Panc1 (cell line): Measurements from ENCODE around the gene FRMPD4. TPM values are rescaled to one million over a fixed set of nuclear protein-coding genes. Genes with fewer than 3 reads are reported as not detected.
A peak's percentile ranks its signal among the peaks of the same experiment; 100 is the strongest.
"Not testable (repeated sequence)": the region's sequence is repeated elsewhere in the genome, so short reads cannot be mapped to it uniquely, and the experiment has no call there.

ENCODE experiments used
- ATAC-seq: fragments of 200-7000 bp; cut with Tn5 transposase; 2 replicates; pipeline ENCODE4 v1.9.1; 2020; ENCODE audit warnings: mild to moderate bottlenecking, moderate library complexity
- BruUV-seq: library from RNA; stranded (reverse); fragments of 400-500 nt; replicated peaks from 2 replicates; lab custom pipeline; 2021; lab: Mats Ljungman, UMichigan
- CTCF ChIA-PET: fragments of 300-600 bp; sonication (Branson Sonifier 250); formaldehyde crosslinking; loops from one replicate; lab custom pipeline; 2022; ENCODE audit warnings: antibody characterized with exemption; lab: Charles Lee
- POLR2A ChIA-PET: fragments of 300-600 bp; sonication (Branson Sonifier 250); formaldehyde crosslinking; loops from one replicate; lab custom pipeline; 2022; ENCODE audit warnings: antibody characterized with exemption; lab: Charles Lee
- DNase-seq: peaks from one replicate; pipeline ENCODE4 v3.0.0-alpha.2; 2010; ENCODE audit warnings: low read depth, low spot score
- H3K27ac ChIP-seq: 2 replicates; pipeline ENCODE4 v1.5.1; 2011; ENCODE audit warnings: mild to moderate bottlenecking, low read length, inconsistent platforms
- H3K27me3 ChIP-seq: fragments of 200-500 bp; sonication (Bioruptor generic); 2 replicates; pipeline ENCODE4 v1.6.0; 2014; ENCODE audit warnings: low read length, inconsistent platforms; ENCODE audit not compliant: control insufficient read depth, insufficient read depth
- H3K36me3 ChIP-seq: fragments of 200-500 bp; sonication (Bioruptor generic); 2 replicates; pipeline ENCODE4 v1.5.1; 2014; ENCODE audit warnings: inconsistent platforms, mild to moderate bottlenecking, low read length, moderate library complexity; ENCODE audit not compliant: control insufficient read depth, insufficient read depth
- H3K4me1 ChIP-seq: 2 replicates; pipeline ENCODE4 v1.5.1; 2011; ENCODE audit warnings: inconsistent platforms, mild to moderate bottlenecking, low read length, moderate library complexity; ENCODE audit not compliant: control insufficient read depth, insufficient read depth
- H3K4me3 ChIP-seq, 2 experiments: 2 replicates each; pipeline ENCODE4 v1.5.1; 2011 to 2012; ENCODE audit warnings: low read depth in 2 of 2, low read length in 2 of 2, mild to moderate bottlenecking in 2 of 2, inconsistent platforms in 1 of 2, moderate library complexity in 1 of 2
- H3K9me3 ChIP-seq: fragments of 200-500 bp; sonication (Bioruptor generic); 2 replicates; pipeline ENCODE4 v1.5.1; 2014; ENCODE audit warnings: low read depth, mild to moderate bottlenecking, inconsistent platforms, low read length, moderate library complexity; ENCODE audit not compliant: control insufficient read depth, insufficient read depth
- POLR2AphosphoS5 ChIP-seq: IDR thresholded peaks from 2 replicates; pipeline ENCODE4 v1.6.1; 2012; ENCODE audit warnings: mild to moderate bottlenecking, low read depth, low read length, moderate library complexity
- SIN3A ChIP-seq: IDR thresholded peaks from 2 replicates; pipeline ENCODE4 v1.6.1; 2012; ENCODE audit warnings: low read depth, mild to moderate bottlenecking, low read length, moderate library complexity, borderline replicate concordance; ENCODE audit not compliant: insufficient read depth
- TCF7L2 ChIP-seq: IDR thresholded peaks from 2 replicates; pipeline ENCODE4 v1.6.1; 2011; ENCODE audit warnings: mild to moderate bottlenecking, low read depth, low read length, inconsistent platforms
- in situ Hi-C: cut with HindIII; loops from 2 replicates; pipeline ENCODE4 v1.10.0; 2016; ENCODE audit warnings: low sequenced_read_pairs, low pct_unique_long_range_greater_than_20kb
- intact Hi-C: fragments of 100-400 bp; cut with micrococcal nuclease; formaldehyde crosslinking; loops from one replicate; pipeline ENCODE4 v1.10.0; 2022; ENCODE audit not compliant: unreplicated experiment
- total RNA-seq: library from RNA; stranded (reverse); gene quantifications from one replicate; pipeline ENCODE4 v1.2.1, GENCODE V29; 2021; ENCODE audit not compliant: unreplicated experiment
- TF ChIP-seq, protein P1 (sequence below): fragments of 450-650 bp; IDR thresholded peaks from 2 replicates; pipeline ENCODE4 v1.5.1; 2017; ENCODE audit warnings: mild to moderate bottlenecking
- TF ChIP-seq, protein P2 (sequence below), 2 experiments: IDR thresholded peaks; 2 replicates each; pipeline ENCODE4 v1.6.1; 2011 to 2012; ENCODE audit warnings: low read depth in 2 of 2, control low read depth in 1 of 2, low read length in 1 of 2, mild to moderate bottlenecking in 1 of 2, moderate library complexity in 1 of 2; ENCODE audit not compliant: insufficient read depth in 1 of 2

The FRMPD4 gene
- total RNA-seq, 1 experiment from 2014 or later = not detected

GRCh38 chrX:12497832-12498591 is 359.7 kb downstream of the FRMPD4 start:
- no peaks in the 10 kb centered on the region for H3K36me3 ChIP-seq
- H3K27me3 ChIP-seq = no peaks in the 10 kb centered on the region
- intact Hi-C loops (no loop called here), in situ Hi-C loops (no loop called here)
- H3K4me3 ChIP-seq = no peak overlapping the region
- ChIA-PET CTCF (no interaction called here), POLR2A (no interaction called here)
- no peaks in the 10 kb centered on the region for H3K9me3 ChIP-seq
- H3K4me1 ChIP-seq = no peaks in the 10 kb centered on the region
- no peak overlapping the region for H3K27ac ChIP-seq
- DNase-seq (peak; percentile 10), ATAC-seq (no peak)
- TF ChIP-seq TCF7L2 (no peak), SIN3A (no peak)
- no TSS peak for BruUV-seq

- ATAC-seq (no peak), DNase-seq (no peak)
- Histone ChIP-seq H3K4me3 (no peak overlapping the region), H3K9me3 (no peaks in the 10 kb centered on the region), H3K27ac (no peak overlapping the region), H3K4me1 (no peaks in the 10 kb centered on the region), H3K36me3 (no peaks in the 10 kb centered on the region), H3K27me3 (no peaks in the 10 kb centered on the region)
- in situ Hi-C loops = no loop called here
- no TSS peak for BruUV-seq
- ChIA-PET POLR2A (no interaction called here), CTCF (no interaction called here)
- no peak for TF ChIP-seq SIN3A
- no peak for TF ChIP-seq TCF7L2
- TF ChIP-seq, protein P1, sequence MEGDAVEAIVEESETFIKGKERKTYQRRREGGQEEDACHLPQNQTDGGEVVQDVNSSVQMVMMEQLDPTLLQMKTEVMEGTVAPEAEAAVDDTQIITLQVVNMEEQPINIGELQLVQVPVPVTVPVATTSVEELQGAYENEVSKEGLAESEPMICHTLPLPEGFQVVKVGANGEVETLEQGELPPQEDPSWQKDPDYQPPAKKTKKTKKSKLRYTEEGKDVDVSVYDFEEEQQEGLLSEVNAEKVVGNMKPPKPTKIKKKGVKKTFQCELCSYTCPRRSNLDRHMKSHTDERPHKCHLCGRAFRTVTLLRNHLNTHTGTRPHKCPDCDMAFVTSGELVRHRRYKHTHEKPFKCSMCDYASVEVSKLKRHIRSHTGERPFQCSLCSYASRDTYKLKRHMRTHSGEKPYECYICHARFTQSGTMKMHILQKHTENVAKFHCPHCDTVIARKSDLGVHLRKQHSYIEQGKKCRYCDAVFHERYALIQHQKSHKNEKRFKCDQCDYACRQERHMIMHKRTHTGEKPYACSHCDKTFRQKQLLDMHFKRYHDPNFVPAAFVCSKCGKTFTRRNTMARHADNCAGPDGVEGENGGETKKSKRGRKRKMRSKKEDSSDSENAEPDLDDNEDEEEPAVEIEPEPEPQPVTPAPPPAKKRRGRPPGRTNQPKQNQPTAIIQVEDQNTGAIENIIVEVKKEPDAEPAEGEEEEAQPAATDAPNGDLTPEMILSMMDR = no peak
- TF ChIP-seq, protein P2, sequence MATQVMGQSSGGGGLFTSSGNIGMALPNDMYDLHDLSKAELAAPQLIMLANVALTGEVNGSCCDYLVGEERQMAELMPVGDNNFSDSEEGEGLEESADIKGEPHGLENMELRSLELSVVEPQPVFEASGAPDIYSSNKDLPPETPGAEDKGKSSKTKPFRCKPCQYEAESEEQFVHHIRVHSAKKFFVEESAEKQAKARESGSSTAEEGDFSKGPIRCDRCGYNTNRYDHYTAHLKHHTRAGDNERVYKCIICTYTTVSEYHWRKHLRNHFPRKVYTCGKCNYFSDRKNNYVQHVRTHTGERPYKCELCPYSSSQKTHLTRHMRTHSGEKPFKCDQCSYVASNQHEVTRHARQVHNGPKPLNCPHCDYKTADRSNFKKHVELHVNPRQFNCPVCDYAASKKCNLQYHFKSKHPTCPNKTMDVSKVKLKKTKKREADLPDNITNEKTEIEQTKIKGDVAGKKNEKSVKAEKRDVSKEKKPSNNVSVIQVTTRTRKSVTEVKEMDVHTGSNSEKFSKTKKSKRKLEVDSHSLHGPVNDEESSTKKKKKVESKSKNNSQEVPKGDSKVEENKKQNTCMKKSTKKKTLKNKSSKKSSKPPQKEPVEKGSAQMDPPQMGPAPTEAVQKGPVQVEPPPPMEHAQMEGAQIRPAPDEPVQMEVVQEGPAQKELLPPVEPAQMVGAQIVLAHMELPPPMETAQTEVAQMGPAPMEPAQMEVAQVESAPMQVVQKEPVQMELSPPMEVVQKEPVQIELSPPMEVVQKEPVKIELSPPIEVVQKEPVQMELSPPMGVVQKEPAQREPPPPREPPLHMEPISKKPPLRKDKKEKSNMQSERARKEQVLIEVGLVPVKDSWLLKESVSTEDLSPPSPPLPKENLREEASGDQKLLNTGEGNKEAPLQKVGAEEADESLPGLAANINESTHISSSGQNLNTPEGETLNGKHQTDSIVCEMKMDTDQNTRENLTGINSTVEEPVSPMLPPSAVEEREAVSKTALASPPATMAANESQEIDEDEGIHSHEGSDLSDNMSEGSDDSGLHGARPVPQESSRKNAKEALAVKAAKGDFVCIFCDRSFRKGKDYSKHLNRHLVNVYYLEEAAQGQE (IDR thresholded peaks at IDR 0.05; ENCODE audit: insufficient read depth in 1 of 2, low read depth in 2 of 2, low read length in 1 of 2) = no peak
- TF ChIP-seq POLR2AphosphoS5 = no peak
- intact Hi-C loops = no loop called here
Measured at GRCh38 chrX:12505127-12505526, 366.9 kb downstream of the FRMPD4 start.

GRCh38 chrX:12515384-12515783 is 377.1 kb downstream of the FRMPD4 start:
- H3K27me3 ChIP-seq, BruUV-seq, intact Hi-C loops, POLR2A ChIA-PET, in situ Hi-C loops, H3K36me3 ChIP-seq, ATAC-seq, H3K9me3 ChIP-seq, CTCF ChIA-PET, H3K27ac ChIP-seq, H3K4me1 ChIP-seq, DNase-seq, H3K4me3 ChIP-seq: not testable (repeated sequence)
